H1 (cell line): Measurements from ENCODE around the gene PLB1. TPM values are rescaled to one million over a fixed set of nuclear protein-coding genes. Genes with fewer than 3 reads are reported as not detected.

Experiments
- CTCF ChIA-PET: fragments of 300-600 bp; sonication (Branson Sonifier 250); formaldehyde crosslinking; loops from one replicate; lab custom pipeline; 2021; ENCODE audit not compliant: partially characterized antibody; lab: Charles Lee
- POLR2A ChIA-PET: fragments of 300-600 bp; sonication (Branson Sonifier 250); formaldehyde crosslinking; loops from one replicate; lab custom pipeline; 2021; ENCODE audit warnings: inconsistent platforms; ENCODE audit not compliant: partially characterized antibody; lab: Charles Lee
- DNase-seq, 2 experiments: peaks; one replicate each; pipeline versions ENCODE4 v3.0.0 to v3.0.0-alpha.2; 2010 to 2022; ENCODE audit warnings: low spot score in 2 of 2, low read depth in 1 of 2, mixed read lengths in 1 of 2
- FAIRE-seq: peaks from 2 replicates; lab custom pipeline; 2011; peaks lifted over from hg19 to GRCh38; lab: Jason Lieb, UNC
- H2AFZ ChIP-seq: 2 replicates; pipeline ENCODE4 v1.8.1; 2012; ENCODE audit warnings: low read length, inconsistent platforms
- H2AK5ac ChIP-seq: 2 replicates; pipeline ENCODE4 v1.6.1; 2013; ENCODE audit warnings: low read depth, low read length
- H2BK120ac ChIP-seq: replicated peaks from 2 replicates; pipeline ENCODE3; 2013; ENCODE audit warnings: low read depth, low read length, inconsistent platforms
- H2BK12ac ChIP-seq: 2 replicates; pipeline ENCODE4 v1.6.1; 2013; ENCODE audit warnings: low read depth, low read length
- H2BK15ac ChIP-seq: 2 replicates; pipeline ENCODE4 v1.6.1; 2013; ENCODE audit warnings: low read length
- H2BK20ac ChIP-seq: 2 replicates; pipeline ENCODE4 v1.6.1; 2013; ENCODE audit warnings: low read length
- H2BK5ac ChIP-seq: 2 replicates; pipeline ENCODE4 v1.6.1; 2013; ENCODE audit warnings: low read depth, low read length
- H3K14ac ChIP-seq: 2 replicates; pipeline ENCODE4 v1.6.1; 2013; ENCODE audit warnings: inconsistent platforms; ENCODE audit not compliant: insufficient read length
- H3K18ac ChIP-seq: 2 replicates; pipeline ENCODE4 v1.6.1; 2013; ENCODE audit warnings: low read length; ENCODE audit errors: extremely low read depth
- H3K23ac ChIP-seq: 2 replicates; pipeline ENCODE4 v1.6.1; 2013; ENCODE audit warnings: inconsistent platforms; ENCODE audit not compliant: insufficient read length
- H3K23me2 ChIP-seq: 2 replicates; pipeline ENCODE4 v1.6.1; 2013; ENCODE audit warnings: low read depth, low read length
- H3K27ac ChIP-seq: 2 replicates; pipeline ENCODE4 v1.6.1; 2011; ENCODE audit warnings: low read depth, low read length, inconsistent platforms
- H3K27me3 ChIP-seq, 4 experiments: replicated peaks in 1 of 4; 1 replicate in 1 of 4; 2 replicates in 3 of 4; pipeline versions ENCODE4 v1.6.1 to v1.8.1; 2011 to 2013; ENCODE audit warnings: low read length in 3 of 4, mild to moderate bottlenecking in 3 of 4, inconsistent platforms in 2 of 4, mixed read lengths in 2 of 4, moderate library complexity in 1 of 4; ENCODE audit not compliant: control insufficient read depth in 3 of 4, insufficient read depth in 3 of 4; ENCODE audit errors: extremely low read depth in 1 of 4
- H3K36me3 ChIP-seq, 4 experiments: 2 replicates each; pipeline versions ENCODE4 v1.6.1 to v1.8.1; 2011 to 2013; ENCODE audit warnings: mild to moderate bottlenecking in 4 of 4, low read length in 3 of 4, moderate library complexity in 2 of 4, control low read depth in 1 of 4, inconsistent platforms in 1 of 4; ENCODE audit not compliant: insufficient read depth in 4 of 4, control insufficient read depth in 2 of 4
- H3K4ac ChIP-seq: replicated peaks from 2 replicates; pipeline ENCODE3; 2013; ENCODE audit warnings: low read length, low read depth, mixed read lengths, inconsistent platforms; ENCODE audit not compliant: insufficient read length
- H3K4me1 ChIP-seq, 4 experiments: replicated peaks in 1 of 4; 1 replicate in 1 of 4; 2 replicates in 3 of 4; pipeline versions ENCODE4 v1.6.1 to v1.8.1; 2011 to 2013; ENCODE audit warnings: low read length in 3 of 4, inconsistent platforms in 2 of 4, mixed read lengths in 1 of 4; ENCODE audit not compliant: insufficient read depth in 4 of 4, control insufficient read depth in 3 of 4
- H3K4me2 ChIP-seq, 2 experiments: 2 replicates each; pipeline versions ENCODE4 v1.6.1 to v1.8.1; 2011 to 2013; ENCODE audit warnings: low read depth in 2 of 2, low read length in 2 of 2, control low read depth in 1 of 2, inconsistent platforms in 1 of 2, mild to moderate bottlenecking in 1 of 2; ENCODE audit not compliant: insufficient read depth in 1 of 2
- H3K4me3 ChIP-seq, 4 experiments: fragments of 200-600, 300-600 bp in 1 of 4; sonication (generic), shearing (Covaris generic), sonication (Bioruptor Twin) in 1 of 4; 2 replicates each; pipeline versions ENCODE4 v1.5.1 to v1.8.1; 2011 to 2016; ENCODE audit warnings: low read length in 4 of 4, low read depth in 3 of 4, control low read depth in 2 of 4, inconsistent platforms in 2 of 4, mild to moderate bottlenecking in 2 of 4, mixed read lengths in 1 of 4, moderate library complexity in 1 of 4; ENCODE audit not compliant: insufficient read depth in 2 of 4; ENCODE audit errors: extremely low read depth in 1 of 4
- H3K56ac ChIP-seq: replicated peaks from 2 replicates; pipeline ENCODE3; 2013; ENCODE audit warnings: low read depth, mild to moderate bottlenecking, mixed read lengths, low read length, inconsistent platforms; ENCODE audit not compliant: insufficient read length
- H3K79me1 ChIP-seq: 2 replicates; pipeline ENCODE4 v1.6.1; 2013; ENCODE audit warnings: low read depth, low read length, control low read depth
- H3K79me2 ChIP-seq, 2 experiments: 2 replicates each; pipeline versions ENCODE4 v1.6.1 to v1.8.1; 2012 to 2013; ENCODE audit warnings: low read length in 2 of 2, mild to moderate bottlenecking in 2 of 2, inconsistent platforms in 1 of 2; ENCODE audit not compliant: insufficient read depth in 2 of 2, control insufficient read depth in 1 of 2
- H3K9ac ChIP-seq, 4 experiments: replicated peaks in 1 of 4; 1 replicate in 1 of 4; 2 replicates in 3 of 4; pipeline versions ENCODE4 v1.6.1 to v1.8.1; 2011 to 2013; ENCODE audit warnings: low read depth in 3 of 4, low read length in 3 of 4, control low read depth in 2 of 4, mild to moderate bottlenecking in 2 of 4, moderate library complexity in 2 of 4, inconsistent platforms in 1 of 4; ENCODE audit errors: extremely low read depth in 1 of 4
- H3K9me3 ChIP-seq, 2 experiments: 2 replicates each; pipeline versions ENCODE4 v1.6.1 to v1.8.1; 2012 to 2013; ENCODE audit warnings: mild to moderate bottlenecking in 2 of 2, moderate library complexity in 2 of 2, control low read depth in 1 of 2, inconsistent platforms in 1 of 2, low read depth in 1 of 2, low read length in 1 of 2, mixed read lengths in 1 of 2; ENCODE audit not compliant: insufficient read depth in 2 of 2
- H4K20me1 ChIP-seq, 2 experiments: replicated peaks in 1 of 2; 2 replicates each; pipeline versions ENCODE3 to v1.8.1; 2011 to 2013; ENCODE audit warnings: inconsistent platforms in 2 of 2, low read length in 2 of 2, mild to moderate bottlenecking in 1 of 2; ENCODE audit not compliant: insufficient read depth in 2 of 2, control insufficient read depth in 1 of 2
- H4K5ac ChIP-seq: 2 replicates; pipeline ENCODE4 v1.6.1; 2013; ENCODE audit warnings: low read length, low read depth, mixed read lengths, inconsistent platforms; ENCODE audit not compliant: insufficient read length
- H4K8ac ChIP-seq: 2 replicates; pipeline ENCODE4 v1.8.0; 2013; ENCODE audit warnings: mild to moderate bottlenecking, moderate library complexity, low read length, inconsistent platforms; ENCODE audit not compliant: insufficient read depth; ENCODE audit errors: extremely low read depth
- H4K91ac ChIP-seq: replicated peaks from 2 replicates; pipeline ENCODE3; 2013; ENCODE audit warnings: low read length, mixed read lengths, inconsistent platforms; ENCODE audit not compliant: insufficient read length
- EZH2 ChIP-seq: fragments of 200-600 bp; sonication (generic); IDR thresholded peaks from 2 replicates; pipeline ENCODE4 v1.7.1; 2012; ENCODE audit warnings: low read depth, mild to moderate bottlenecking, moderate library complexity, low read length, inconsistent platforms; ENCODE audit not compliant: severe bottlenecking
- JUND ChIP-seq: IDR thresholded peaks from 2 replicates; pipeline ENCODE4 v1.6.1; 2011; ENCODE audit warnings: mild to moderate bottlenecking, improper control_type of control experiment, low read length
- PHF8 ChIP-seq: fragments of 200-600 bp; sonication (generic); conservative IDR thresholded peaks from 2 replicates; pipeline ENCODE4 v1.7.1; 2012; ENCODE audit warnings: low read depth, mild to moderate bottlenecking, inconsistent platforms, low read length, moderate library complexity
- RXRA ChIP-seq: IDR thresholded peaks from 2 replicates; pipeline ENCODE4 v1.6.1; 2011; ENCODE audit warnings: low read depth, mild to moderate bottlenecking, low read length, moderate library complexity; ENCODE audit not compliant: insufficient read depth
- TAF1 ChIP-seq: IDR thresholded peaks from 2 replicates; pipeline ENCODE4 v1.6.1; 2011; ENCODE audit warnings: mild to moderate bottlenecking, low read depth, low read length
- WGBS, 2 experiments: shearing (Covaris generic) in 1 of 2; methylation state at CpG; one replicate each; pipeline versions ENCODE4 v1.1.6 to v1.1.7; 2013 to 2015; ENCODE audit warnings: low lambda C conversion rate in 2 of 2, mixed read lengths in 2 of 2, inconsistent platforms in 1 of 2, low coverage in 1 of 2, missing lambda C conversion rate in 1 of 2; ENCODE audit not compliant: insufficient replicate concordance in 2 of 2, insufficient coverage in 1 of 2, insufficient read length in 1 of 2; ENCODE audit errors: extremely low coverage in 1 of 2, missing lambda C conversion rate in 1 of 2; 5-methylcytosine and 5-hydroxymethylcytosine counted together
- polyA plus RNA-seq, 7 experiments: library from polyadenylated mRNA; depleted of rRNA in 3 of 7; stranded (reverse) in 5 of 7; unstranded in 2 of 7; fragments of >200 nt in 5 of 7; fragments of 200-250 nt in 2 of 7; gene quantifications; 1 replicate in 5 of 7; 2 replicates in 1 of 7; 4 replicates in 1 of 7; pipeline versions ENCODE4 v1.2.1 to v1.2.3, GENCODE V29; 2011 to 2013; ENCODE audit warnings: missing spikeins in 2 of 7, mixed read lengths in 2 of 7
- total RNA-seq: library from RNA; stranded (reverse); fragmentation: NEBNext Ultra II Directional; extraction: Animal tissue kit (Norgen Biotek cat#: 25700); gene quantifications from 2 replicates; pipeline ENCODE4 v1.2.1, GENCODE V29; 2021

PLB1 gene
- total and polyA plus RNA-seq, 2 of the 8 experiments (the other 6 are each of a cell fraction or from before 2014, with no cell fraction given): 0.20 to 0.36 TPM

- Histone ChIP-seq H3K18ac (no peak overlapping the region), H2BK120ac (no peak overlapping the region), H4K5ac (no peak overlapping the region), H4K91ac (no peak overlapping the region), H3K9me3 (no peaks in the 10 kb centered on the region), H3K9ac (no peak overlapping the region; a peak in 1 of 7 replicates), H3K14ac (no peak overlapping the region), H3K23ac (no peak overlapping the region), H3K23me2 (no peaks in the 10 kb centered on the region), H2AK5ac (no peak overlapping the region), H2BK12ac (no peak overlapping the region), H3K56ac (no peak overlapping the region), H3K4ac (no peak overlapping the region), H3K27me3 (no peaks in the 10 kb centered on the region), H3K79me2 (no peaks in the 10 kb centered on the region), H3K4me1 (no peaks in the 10 kb centered on the region), H2BK20ac (no peak overlapping the region), H3K4me2 (no peak overlapping the region), H4K8ac (no peak overlapping the region), H4K20me1 (no peaks in the 10 kb centered on the region), H2BK15ac (no peak overlapping the region), H3K36me3 (no peaks in the 10 kb centered on the region), H3K27ac (no peak overlapping the region), H2BK5ac (no peak overlapping the region), H2AFZ (no peak overlapping the region), H3K79me1 (no peaks in the 10 kb centered on the region), H3K4me3 (no peak overlapping the region)
- DNase-seq: no peak
- TF ChIP-seq PHF8 (no peak), EZH2 (no peak), RXRA (no peak), TAF1 (no peak), JUND (no peak)
- ChIA-PET CTCF (interaction anchor here (1.0 kb wide), 1 partner anchor 15 kb away, joined by 3 read pairs; no protein-coding TSS in a partner anchor), POLR2A (no interaction called here)
- no peak for FAIRE-seq
- 84% methylated on average over 6 of the region's 6 CpGs; no CpG with 5 or more reads in 1 of the 2 experiments for WGBS, 2 experiments
Observed at GRCh38 chr2:28507796-28508764, 12.2 kb downstream of the PLB1 start.
